Effector memory CD4-positive, alpha-beta T cell (primary cell): ENCODE data around the gene EFTUD2.

Experiments
- DNase-seq, 3 donors: peaks; one replicate each; pipeline ENCODE4 v3.0.0-alpha.2; 2020
- H3K27ac ChIP-seq: 2 replicates; pipeline ENCODE4 v1.7.0; 2013; ENCODE audit warnings: mild to moderate bottlenecking, low read length, moderate library complexity; ENCODE audit not compliant: insufficient read depth, poor library complexity, severe bottlenecking
- H3K27me3 ChIP-seq: replicated peaks from 2 replicates; pipeline ENCODE4 v1.7.0; 2013; ENCODE audit warnings: mild to moderate bottlenecking, low read length; ENCODE audit not compliant: insufficient read depth, control insufficient read depth, poor library complexity, severe bottlenecking
- H3K36me3 ChIP-seq: 2 replicates; pipeline ENCODE4 v1.7.0; 2013; ENCODE audit warnings: mild to moderate bottlenecking, low read length, moderate library complexity; ENCODE audit not compliant: control insufficient read depth, insufficient read depth
- H3K4me1 ChIP-seq: 2 replicates; pipeline ENCODE4 v1.7.0; 2013; ENCODE audit warnings: low read length, mild to moderate bottlenecking; ENCODE audit not compliant: control insufficient read depth, insufficient read depth, poor library complexity, severe bottlenecking
- H3K4me3 ChIP-seq: 2 replicates; pipeline ENCODE4 v1.7.0; 2013; ENCODE audit warnings: low read length, low read depth, mild to moderate bottlenecking; ENCODE audit not compliant: insufficient read depth, poor library complexity, severe bottlenecking
- H3K9me3 ChIP-seq: 2 replicates; pipeline ENCODE4 v1.7.0; 2013; ENCODE audit warnings: mild to moderate bottlenecking, low read length, moderate library complexity; ENCODE audit not compliant: control insufficient read depth

Gene EFTUD2

DNA sequence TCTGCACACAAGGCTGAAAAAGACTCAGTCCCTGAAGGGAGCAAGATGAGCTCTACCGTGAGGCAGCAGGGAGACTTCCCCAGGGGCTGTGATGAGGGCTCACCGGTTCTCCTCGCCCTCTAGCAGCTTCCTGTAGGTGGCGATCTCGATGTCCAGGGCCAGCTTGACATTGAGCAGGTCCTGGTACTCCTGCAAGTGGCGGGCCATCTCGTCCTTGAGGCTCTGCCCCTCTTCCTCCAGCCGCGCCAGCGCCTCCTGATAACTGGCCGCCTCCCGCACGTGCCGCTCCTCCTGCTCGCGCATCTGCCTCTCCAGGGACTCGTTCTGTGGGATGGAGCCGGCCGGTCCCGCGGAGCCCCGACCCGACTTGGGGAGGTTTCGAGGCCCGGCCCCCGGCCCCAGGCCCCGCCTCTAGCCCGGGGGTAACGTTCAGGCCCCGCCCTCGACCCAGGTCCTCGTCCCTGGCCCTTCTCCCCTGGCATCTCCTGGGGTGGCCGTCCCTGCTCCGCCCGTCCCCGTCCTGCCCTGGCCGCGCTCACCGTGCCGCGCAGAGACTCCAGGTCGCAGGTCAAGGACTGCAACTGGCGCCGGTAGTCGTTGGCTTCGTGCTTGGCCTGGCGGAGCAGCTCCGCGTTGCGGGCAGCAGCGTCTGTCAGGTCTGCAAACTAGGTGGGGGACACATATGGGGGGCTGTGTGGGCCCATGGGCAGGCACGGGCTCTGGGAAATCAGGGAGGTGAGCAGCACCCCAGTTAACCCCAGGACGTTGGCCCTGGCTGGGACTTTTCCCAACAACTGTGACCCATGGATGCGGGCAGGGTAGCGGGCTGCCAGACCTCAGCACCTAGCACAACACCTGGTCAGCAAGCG is 12.1 kb upstream of the EFTUD2 start:
- H3K4me1 ChIP-seq = peaks cover 8% of the 10 kb centered on the region
- H3K9me3 ChIP-seq = no peaks in the 10 kb centered on the region
- H3K27ac ChIP-seq = no peak overlapping the region
- DNase-seq = peak in 2 of 3 donors; percentile 16 to 34
- peaks cover 11% of the 10 kb centered on the region for H3K27me3 ChIP-seq
- peak overlapping the region; percentile 34 for H3K4me3 ChIP-seq
- no peaks in the 10 kb centered on the region for H3K36me3 ChIP-seq

DNA sequence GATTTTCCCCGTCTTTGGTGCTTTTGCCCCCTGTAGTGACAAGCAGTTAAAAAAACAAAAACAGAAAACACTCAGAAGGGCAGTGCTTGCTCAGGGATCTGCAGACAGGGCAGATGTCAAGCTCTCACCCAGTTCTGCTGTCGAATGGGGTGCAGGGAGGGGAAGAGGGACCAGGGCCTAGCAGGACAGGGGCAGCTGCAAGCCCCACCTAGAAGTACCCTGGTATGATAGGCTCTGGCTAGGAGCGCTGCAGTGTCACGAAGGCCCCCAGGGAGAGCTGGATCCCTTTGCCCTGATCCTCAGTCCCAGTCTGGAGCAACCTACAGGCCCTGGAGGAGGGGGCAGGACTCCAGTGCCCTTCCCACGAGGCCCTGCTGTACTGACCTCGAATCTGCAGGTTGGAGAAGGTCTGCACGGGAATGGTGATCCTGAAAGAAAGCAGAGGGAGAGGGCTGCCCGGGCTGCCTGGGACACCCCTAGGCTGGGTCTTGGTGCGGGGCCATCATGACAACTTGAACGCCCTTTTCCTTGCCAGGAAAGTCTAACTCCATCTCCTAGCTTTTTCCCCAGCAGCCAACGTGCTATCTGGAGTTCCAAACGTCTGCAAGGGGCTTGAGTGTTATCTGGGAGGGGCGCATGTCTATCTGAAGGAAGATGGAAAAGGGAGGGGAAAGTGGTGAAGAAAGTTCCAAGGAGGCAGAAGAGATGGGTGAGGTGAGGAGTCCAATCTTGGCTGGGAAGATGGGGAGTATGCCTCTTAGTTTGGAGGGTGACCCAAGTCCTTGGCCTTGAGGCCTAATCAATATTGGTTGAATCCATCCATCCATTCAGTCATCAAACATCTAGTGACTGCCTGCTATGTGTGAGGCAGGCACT is 11.2 kb upstream of the EFTUD2 start:
- Histone ChIP-seq H3K36me3 (no peaks in the 10 kb centered on the region), H3K27ac (no peak overlapping the region), H3K4me3 (peak overlapping the region; percentile 34), H3K9me3 (no peaks in the 10 kb centered on the region), H3K27me3 (peaks cover 11% of the 10 kb centered on the region), H3K4me1 (peaks cover 8% of the 10 kb centered on the region)
- no peak for DNase-seq

DNA sequence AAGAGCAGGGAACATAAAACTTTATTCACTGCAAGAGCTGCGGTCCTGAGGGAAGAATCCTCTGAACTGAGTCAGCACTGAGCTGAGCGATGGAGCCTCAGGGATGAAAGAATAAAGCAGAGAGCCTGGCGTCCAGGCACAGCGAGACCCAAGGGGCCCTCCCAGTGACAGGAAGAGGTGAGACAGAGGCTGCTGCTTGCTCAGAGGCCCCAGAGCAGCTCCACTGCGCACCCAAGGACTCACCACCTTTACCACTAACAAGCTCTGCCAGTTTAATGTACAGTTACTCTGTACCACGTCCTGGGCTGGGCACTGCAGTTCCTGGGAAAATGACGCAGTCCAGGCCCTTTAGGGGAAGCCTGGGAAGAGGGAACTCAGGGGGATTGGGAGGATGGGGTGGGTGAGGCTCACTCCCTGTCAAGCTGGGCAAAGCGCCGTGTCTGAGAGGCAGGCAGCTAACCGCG is 10.5 kb upstream of the EFTUD2 start:
- Histone ChIP-seq H3K9me3 (no peaks in the 10 kb centered on the region), H3K27ac (no peak overlapping the region), H3K27me3 (peaks cover 11% of the 10 kb centered on the region), H3K4me1 (peaks cover 8% of the 10 kb centered on the region), H3K36me3 (no peaks in the 10 kb centered on the region), H3K4me3 (no peak overlapping the region)
- DNase-seq = no peak

DNA sequence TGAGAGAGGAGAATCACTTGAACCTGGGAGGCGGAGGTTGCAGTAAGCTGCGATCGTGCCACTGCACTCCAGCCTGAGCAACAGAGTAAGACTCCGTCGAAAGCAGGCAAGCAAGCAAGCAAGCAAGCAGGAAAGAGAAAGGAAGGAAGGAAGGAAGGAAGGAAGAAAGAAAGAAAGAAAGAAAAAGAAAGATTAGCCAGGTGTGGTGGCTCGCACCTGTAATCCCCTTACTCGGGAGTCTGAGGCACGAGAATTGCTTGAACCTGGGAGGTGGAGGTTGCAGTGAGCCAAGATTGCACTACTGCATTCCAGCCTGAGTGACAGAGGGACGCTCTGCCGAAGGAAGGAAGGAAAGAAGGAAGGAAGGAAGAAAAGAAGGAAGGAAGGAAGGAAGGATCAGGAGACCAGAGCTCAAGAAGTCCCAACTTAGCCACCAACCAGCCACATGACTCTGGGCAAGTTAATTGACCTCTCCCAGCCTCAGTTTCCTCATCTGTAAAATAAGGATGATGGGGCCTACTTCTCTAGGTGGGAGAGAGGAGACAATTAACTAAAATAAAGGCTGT is 9.6 kb upstream of the EFTUD2 start:
- DNase-seq = no peak
- H3K27ac ChIP-seq = no peak overlapping the region
- no peaks in the 10 kb centered on the region for H3K36me3 ChIP-seq
- peaks cover 8% of the 10 kb centered on the region for H3K4me1 ChIP-seq
- H3K27me3 ChIP-seq = peaks cover 11% of the 10 kb centered on the region
- no peak overlapping the region for H3K4me3 ChIP-seq
- H3K9me3 ChIP-seq = no peaks in the 10 kb centered on the region

DNA sequence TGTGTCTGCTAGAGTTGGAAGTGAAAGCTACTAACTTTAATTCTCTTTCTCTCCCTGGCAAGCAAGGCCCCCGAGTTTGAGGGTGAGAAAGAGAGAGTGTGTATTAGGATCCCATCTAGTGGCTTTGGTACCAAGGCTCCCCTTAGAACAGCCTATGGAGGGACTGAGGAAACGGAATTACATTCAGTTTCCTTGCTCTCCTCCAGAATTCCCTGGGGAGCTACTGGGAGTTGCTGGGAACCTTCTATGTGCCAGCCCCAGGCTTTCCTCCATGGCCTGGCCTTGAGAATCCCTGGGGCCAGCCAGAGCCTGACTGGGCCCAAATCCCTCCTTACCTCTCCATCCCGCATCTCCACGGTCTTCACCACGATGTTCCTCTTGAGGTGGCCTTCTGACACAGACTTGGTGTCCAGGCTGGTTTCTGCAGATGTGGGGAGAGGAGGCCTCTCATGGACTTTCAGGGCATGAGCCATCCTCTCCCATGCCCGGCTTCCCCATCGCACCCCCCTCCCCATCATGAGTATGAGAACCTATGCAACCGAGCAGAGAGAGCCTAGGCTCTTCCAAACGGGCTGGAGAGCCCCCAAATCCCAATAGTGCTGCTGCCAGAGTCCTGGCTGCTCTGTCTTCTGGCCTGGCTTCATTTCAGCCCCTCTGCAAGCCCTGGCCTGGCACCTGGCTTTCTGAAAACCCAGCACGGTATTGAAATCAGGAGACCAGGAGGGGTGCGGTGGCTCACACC is 8.7 kb upstream of the EFTUD2 start:
- Histone ChIP-seq H3K4me1 (peaks cover 8% of the 10 kb centered on the region), H3K4me3 (no peak overlapping the region), H3K27me3 (peaks cover 11% of the 10 kb centered on the region), H3K9me3 (no peaks in the 10 kb centered on the region), H3K36me3 (no peaks in the 10 kb centered on the region), H3K27ac (no peak overlapping the region)
- DNase-seq = no peak

GRCh38 chr17:44906763-44907728 is 7.8 kb upstream of the EFTUD2 start:
- no peaks in the 10 kb centered on the region for H3K9me3 ChIP-seq
- H3K27ac ChIP-seq = no peak overlapping the region
- no peak overlapping the region for H3K4me3 ChIP-seq
- peaks cover 8% of the 10 kb centered on the region for H3K4me1 ChIP-seq
- H3K36me3 ChIP-seq = no peaks in the 10 kb centered on the region
- H3K27me3 ChIP-seq = peaks cover 11% of the 10 kb centered on the region
- DNase-seq = no peak

GRCh38 chr17:44906010-44906646 is 6.9 kb upstream of the EFTUD2 start:
- Histone ChIP-seq H3K4me3 (no peak overlapping the region), H3K36me3 (no peaks in the 10 kb centered on the region), H3K9me3 (no peaks in the 10 kb centered on the region), H3K27me3 (peaks cover 3% of the 10 kb centered on the region), H3K4me1 (peaks cover 3% of the 10 kb centered on the region), H3K27ac (no peak overlapping the region)
- DNase-seq = no peak

GRCh38 chr17:44905006-44906000 is 6.1 kb upstream of the EFTUD2 start:
- Histone ChIP-seq H3K9me3 (no peaks in the 10 kb centered on the region), H3K4me3 (no peak overlapping the region), H3K27ac (no peak overlapping the region), H3K36me3 (no peaks in the 10 kb centered on the region), H3K27me3 (no peaks in the 10 kb centered on the region), H3K4me1 (peaks cover 1% of the 10 kb centered on the region)
- no peak for DNase-seq
